ENCODE data around the gene GLT8D2.

Gene GLT8D2, protein sequence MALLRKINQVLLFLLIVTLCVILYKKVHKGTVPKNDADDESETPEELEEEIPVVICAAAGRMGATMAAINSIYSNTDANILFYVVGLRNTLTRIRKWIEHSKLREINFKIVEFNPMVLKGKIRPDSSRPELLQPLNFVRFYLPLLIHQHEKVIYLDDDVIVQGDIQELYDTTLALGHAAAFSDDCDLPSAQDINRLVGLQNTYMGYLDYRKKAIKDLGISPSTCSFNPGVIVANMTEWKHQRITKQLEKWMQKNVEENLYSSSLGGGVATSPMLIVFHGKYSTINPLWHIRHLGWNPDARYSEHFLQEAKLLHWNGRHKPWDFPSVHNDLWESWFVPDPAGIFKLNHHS

GRCh38 chr12:104049903-104050356, at the start of gene GLT8D2:
TSS of gene GLT8D2 (minus strand) at chr12:104050187. CDS start at chr12:104019648, 30,539 bp downstream.
- Histone ChIP-seq H3K4me3 (ENCODE audit: low read length) (no peak within 1 kb of the TSS), H3K4me2 (ENCODE audit: low read length) (no peak within 1 kb of the TSS), H3K9me2 (replicated peaks; ENCODE audit: control insufficient read depth, low read length) (no peaks in the 10 kb centered on the region), H3F3A (ENCODE audit: control insufficient read depth, insufficient read depth) (no peaks in the 10 kb centered on the region), H3K9me3 (ENCODE audit: control insufficient read depth, insufficient read depth, low read length) (no peaks in the 10 kb centered on the region), H4K20me1 (ENCODE audit: control insufficient read depth, insufficient read depth, low read depth, low read length) (no peaks in the 10 kb centered on the region), H3K36me3 (ENCODE audit: control insufficient read depth, low read length) (no peaks in the 10 kb centered on the region), H3K27ac (ENCODE audit: low read depth, low read length) (no peak within 1 kb of the TSS), H3K4me1 (ENCODE audit: control insufficient read depth, low read length) (peaks cover 6% of the 10 kb centered on the region), H3K27me3 (ENCODE audit: control insufficient read depth, low read length) (peaks cover 26% of the 10 kb centered on the region), H3K79me2 (ENCODE audit: control insufficient read depth, low read length) (no peaks in the 10 kb centered on the region)
- TF ChIP-seq CTCF (IDR thresholded peaks at IDR 0.05; ENCODE audit: low read depth, low read length, poor library complexity, severe bottlenecking) (no peak), EZH2phosphoT487 (IDR thresholded peaks at IDR 0.05; ENCODE audit: borderline replicate concordance, low read length) (no peak)

- H3K4me3 ChIP-seq (ENCODE audit: low read length) = no peak overlapping the region
- no peaks in the 10 kb centered on the region for H3F3A ChIP-seq (ENCODE audit: control insufficient read depth, insufficient read depth)
- no peaks in the 10 kb centered on the region for H3K4me1 ChIP-seq (ENCODE audit: control insufficient read depth, low read length)
- no peaks in the 10 kb centered on the region for H3K79me2 ChIP-seq (ENCODE audit: control insufficient read depth, low read length)
- peaks cover 18% of the 10 kb centered on the region for H3K36me3 ChIP-seq (ENCODE audit: control insufficient read depth, low read length)
- no peaks in the 10 kb centered on the region for H4K20me1 ChIP-seq (ENCODE audit: control insufficient read depth, insufficient read depth, low read depth, low read length)
- TF ChIP-seq CTCF (IDR thresholded peaks at IDR 0.05; ENCODE audit: low read depth, low read length, poor library complexity, severe bottlenecking) (no peak), EZH2phosphoT487 (IDR thresholded peaks at IDR 0.05; ENCODE audit: borderline replicate concordance, low read length) (no peak)
- no peak overlapping the region for H3K4me2 ChIP-seq (ENCODE audit: low read length)
- H3K9me3 ChIP-seq (ENCODE audit: control insufficient read depth, insufficient read depth, low read length) = no peaks in the 10 kb centered on the region
- H3K27ac ChIP-seq (ENCODE audit: low read depth, low read length) = no peak overlapping the region
- no peaks in the 10 kb centered on the region for H3K27me3 ChIP-seq (ENCODE audit: control insufficient read depth, low read length)
- no peaks in the 10 kb centered on the region for H3K9me2 ChIP-seq (replicated peaks; ENCODE audit: control insufficient read depth, low read length)
These were observed 48.0 kb upstream of the GLT8D2 start for GRCh38 chr12:104097954-104098353.

DNA sequence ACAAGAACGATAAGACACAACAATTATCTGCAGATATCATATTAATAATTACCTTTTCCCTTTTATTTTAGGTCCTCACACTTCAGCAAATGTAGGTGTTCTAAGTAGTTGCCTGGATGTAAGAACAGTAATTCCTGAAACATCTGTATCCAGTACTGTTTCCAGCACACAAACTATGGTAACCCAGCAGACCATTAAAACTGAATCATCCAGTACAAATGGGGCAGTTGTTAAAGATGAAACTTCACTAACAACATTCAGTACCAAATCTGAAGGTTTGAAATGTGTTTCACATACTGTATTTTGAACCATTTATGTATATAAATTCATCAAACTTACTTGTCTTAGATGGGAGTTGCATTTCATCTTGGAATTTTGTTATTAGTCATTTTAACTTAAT, 45.3 kb upstream of the GLT8D2 start:
- no peaks in the 10 kb centered on the region for H3K4me1 ChIP-seq (ENCODE audit: control insufficient read depth, low read length)
- no peaks in the 10 kb centered on the region for H3K9me3 ChIP-seq (ENCODE audit: control insufficient read depth, insufficient read depth, low read length)
- no peak overlapping the region for H3K4me3 ChIP-seq (ENCODE audit: low read length)
- no peaks in the 10 kb centered on the region for H3K79me2 ChIP-seq (ENCODE audit: control insufficient read depth, low read length)
- H3K27ac ChIP-seq (ENCODE audit: low read depth, low read length) = no peak overlapping the region
- no peak for TF ChIP-seq EZH2phosphoT487 (IDR thresholded peaks at IDR 0.05; ENCODE audit: borderline replicate concordance, low read length)
- no peak for TF ChIP-seq CTCF (IDR thresholded peaks at IDR 0.05; ENCODE audit: low read depth, low read length, poor library complexity, severe bottlenecking)
- H3K27me3 ChIP-seq (ENCODE audit: control insufficient read depth, low read length) = no peaks in the 10 kb centered on the region
- no peaks in the 10 kb centered on the region for H3F3A ChIP-seq (ENCODE audit: control insufficient read depth, insufficient read depth)
- no peak overlapping the region for H3K4me2 ChIP-seq (ENCODE audit: low read length)
- peaks cover 16% of the 10 kb centered on the region for H3K36me3 ChIP-seq (ENCODE audit: control insufficient read depth, low read length)
- H4K20me1 ChIP-seq (ENCODE audit: control insufficient read depth, insufficient read depth, low read depth, low read length) = no peaks in the 10 kb centered on the region
- no peaks in the 10 kb centered on the region for H3K9me2 ChIP-seq (replicated peaks; ENCODE audit: control insufficient read depth, low read length)

Measured in DOHH2 (cell line).